GM12873 (cell line): ENCODE results near the gene NUP85.

ENCODE experiments used
- TF ChIP-seq, protein P1 (sequence below): IDR thresholded peaks from 2 replicates; pipeline ENCODE4 v1.5.1; 2012; ENCODE audit warnings: low read depth, mild to moderate bottlenecking, moderate library complexity, low read length, control low read depth; ENCODE audit not compliant: insufficient read depth; ENCODE audit errors: missing control alignments

Gene NUP85

DNA sequence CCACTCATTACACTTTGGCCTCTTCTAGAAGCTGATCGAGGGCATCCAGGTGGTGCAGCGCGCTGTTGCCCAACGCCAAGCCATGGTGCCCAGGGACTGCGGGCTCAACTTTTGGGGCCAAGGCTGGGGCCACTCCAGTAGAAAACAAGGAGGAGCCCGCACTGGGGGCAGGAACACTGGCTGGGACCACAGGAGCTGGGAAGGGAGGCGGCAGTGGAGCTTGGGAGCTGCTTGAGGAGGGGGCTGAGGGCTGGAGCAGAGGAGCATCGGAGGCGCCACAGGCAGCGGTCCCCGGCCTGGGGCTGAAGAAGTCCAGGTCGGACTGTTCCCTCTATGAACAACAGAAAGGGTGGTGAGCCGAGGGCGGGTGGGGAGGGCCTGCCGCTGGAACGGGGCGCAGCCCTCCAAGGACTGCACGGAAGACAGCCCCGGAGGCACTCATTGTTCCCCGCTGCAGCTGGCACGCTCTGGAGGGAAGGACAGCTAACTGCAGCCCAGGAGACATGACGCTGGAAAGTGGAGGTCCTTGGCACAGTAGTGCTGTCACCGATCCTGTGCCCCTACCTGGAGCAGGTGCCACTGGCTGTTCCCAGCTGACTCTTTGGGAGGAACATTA is 34.4 kb downstream of the NUP85 start:
- TF ChIP-seq, protein P1, sequence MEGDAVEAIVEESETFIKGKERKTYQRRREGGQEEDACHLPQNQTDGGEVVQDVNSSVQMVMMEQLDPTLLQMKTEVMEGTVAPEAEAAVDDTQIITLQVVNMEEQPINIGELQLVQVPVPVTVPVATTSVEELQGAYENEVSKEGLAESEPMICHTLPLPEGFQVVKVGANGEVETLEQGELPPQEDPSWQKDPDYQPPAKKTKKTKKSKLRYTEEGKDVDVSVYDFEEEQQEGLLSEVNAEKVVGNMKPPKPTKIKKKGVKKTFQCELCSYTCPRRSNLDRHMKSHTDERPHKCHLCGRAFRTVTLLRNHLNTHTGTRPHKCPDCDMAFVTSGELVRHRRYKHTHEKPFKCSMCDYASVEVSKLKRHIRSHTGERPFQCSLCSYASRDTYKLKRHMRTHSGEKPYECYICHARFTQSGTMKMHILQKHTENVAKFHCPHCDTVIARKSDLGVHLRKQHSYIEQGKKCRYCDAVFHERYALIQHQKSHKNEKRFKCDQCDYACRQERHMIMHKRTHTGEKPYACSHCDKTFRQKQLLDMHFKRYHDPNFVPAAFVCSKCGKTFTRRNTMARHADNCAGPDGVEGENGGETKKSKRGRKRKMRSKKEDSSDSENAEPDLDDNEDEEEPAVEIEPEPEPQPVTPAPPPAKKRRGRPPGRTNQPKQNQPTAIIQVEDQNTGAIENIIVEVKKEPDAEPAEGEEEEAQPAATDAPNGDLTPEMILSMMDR: no peak

DNA sequence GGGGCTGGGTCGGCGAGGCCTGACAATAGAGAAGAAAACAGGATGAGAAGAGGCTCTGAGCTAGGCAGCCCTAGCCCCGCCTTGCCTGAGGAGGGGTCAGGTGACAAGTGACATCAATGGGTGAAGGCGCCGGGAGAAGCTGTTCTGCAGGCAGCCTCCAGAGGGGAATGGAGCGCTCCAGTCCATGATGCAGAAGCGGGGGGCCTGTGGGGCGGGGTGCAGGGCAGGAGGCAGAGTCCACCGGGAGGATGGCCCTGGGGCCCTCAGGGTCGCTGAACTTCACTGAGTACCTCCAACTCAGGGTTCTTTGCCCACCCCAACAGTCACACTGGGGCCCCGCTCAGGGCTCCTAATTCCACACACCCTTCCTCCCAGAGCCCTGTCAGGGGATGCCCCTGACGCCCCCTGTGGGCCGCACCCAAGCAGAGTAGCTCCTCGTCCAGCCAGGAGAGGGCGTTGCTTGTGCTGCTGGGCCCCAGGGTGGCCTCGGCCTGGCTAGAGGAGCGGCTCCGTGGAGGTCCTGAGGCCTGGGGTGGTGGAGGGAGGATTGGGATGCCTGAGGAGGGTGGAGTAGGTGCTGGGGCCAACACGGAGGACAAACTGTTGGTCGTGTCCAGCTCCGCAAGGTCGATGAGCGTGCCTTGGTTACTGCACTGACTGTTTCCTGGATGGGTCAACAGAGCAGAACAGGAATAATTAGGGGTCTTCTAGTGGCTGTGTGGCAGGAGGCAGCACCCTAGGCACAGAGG is 35.1 kb downstream of the NUP85 start:
- TF ChIP-seq, protein P1: peak; percentile 80

DNA sequence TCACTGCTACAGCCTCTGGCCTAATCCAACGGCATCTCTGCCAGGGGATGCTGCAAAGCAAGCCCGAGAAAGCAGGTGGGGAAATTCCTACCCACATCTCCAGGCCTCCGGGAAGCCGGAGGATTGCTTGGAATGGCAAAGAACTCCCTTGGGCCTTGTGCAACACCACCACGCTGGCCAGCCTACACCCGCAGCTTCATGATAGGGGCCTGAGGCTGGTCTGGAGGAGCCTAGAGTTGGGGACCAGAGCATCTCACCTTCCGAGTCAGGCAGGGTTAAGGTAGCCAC is 35.6 kb downstream of the NUP85 start:
- TF ChIP-seq, protein P1: no peak

DNA sequence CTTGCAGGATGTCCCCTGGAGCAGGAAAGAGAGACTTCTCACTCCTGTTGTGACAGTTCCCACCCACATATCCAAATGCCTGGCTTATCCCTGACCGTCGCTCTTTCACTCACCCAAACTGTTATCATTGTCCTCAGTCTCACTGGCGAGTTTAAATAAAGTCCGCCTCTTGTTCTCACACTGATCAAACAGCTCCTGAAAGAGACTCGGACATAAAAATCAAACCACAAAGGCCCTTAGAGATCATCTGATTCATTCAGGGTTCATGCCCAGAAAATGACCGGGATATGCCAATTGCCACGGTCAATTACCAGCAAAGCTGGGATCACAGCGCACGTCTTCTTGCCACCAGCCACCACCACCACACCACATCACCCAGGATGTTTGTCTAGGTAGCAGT is 36.0 kb downstream of the NUP85 start:
- TF ChIP-seq, protein P1: no peak

DNA sequence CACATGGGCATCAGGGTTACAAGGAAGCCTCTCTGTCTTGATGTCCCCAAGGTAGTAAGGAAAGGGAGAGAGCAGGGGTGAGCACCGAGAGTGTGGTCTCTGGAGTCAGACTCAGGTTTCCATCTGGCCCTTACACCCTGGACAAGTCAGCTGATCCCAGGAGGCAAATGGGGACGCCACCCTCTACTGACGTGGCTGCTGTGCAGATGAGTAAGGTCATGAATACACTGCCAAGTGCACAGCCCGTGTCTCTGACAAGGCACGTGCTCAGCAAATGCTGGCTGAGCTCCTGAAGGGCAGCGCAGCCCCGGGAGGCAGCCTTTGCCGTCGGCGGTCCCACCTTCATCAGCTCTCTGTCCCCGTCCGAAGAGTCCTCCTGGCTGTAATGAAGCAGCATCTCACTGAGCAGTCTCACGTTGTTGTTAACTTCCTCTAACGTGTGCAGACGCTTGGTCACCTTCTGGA is 36.5 kb downstream of the NUP85 start:
- TF ChIP-seq, protein P1: no peak

DNA sequence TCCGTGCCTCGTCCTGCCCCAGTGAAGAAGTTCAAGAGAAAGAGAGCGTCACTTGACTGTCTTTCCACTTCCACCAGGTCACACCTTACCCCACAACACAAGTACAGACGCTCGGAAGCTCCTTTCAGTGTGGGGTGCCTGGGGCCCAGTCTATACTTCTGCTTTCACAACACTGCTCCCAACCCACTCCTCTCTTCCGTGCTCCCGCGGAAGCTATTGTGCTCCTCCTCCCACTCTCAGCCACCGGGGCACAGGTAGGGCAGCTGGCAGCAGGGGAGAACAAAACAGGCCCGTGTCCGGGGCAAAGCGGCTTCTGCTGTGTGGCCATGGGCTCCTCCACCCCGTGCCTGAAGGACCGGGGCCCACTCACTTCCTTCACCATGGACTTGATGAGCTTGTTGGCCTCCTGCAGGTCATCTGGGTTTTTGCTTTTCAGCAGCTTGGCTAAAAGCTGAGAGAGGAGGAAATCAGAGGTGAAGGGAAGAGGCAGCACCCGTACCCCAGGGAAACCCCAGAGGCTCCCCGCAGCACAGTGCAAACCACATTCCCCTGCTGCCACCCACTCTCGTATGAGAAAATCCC is 37.1 kb downstream of the NUP85 start:
- TF ChIP-seq, protein P1: no peak

DNA sequence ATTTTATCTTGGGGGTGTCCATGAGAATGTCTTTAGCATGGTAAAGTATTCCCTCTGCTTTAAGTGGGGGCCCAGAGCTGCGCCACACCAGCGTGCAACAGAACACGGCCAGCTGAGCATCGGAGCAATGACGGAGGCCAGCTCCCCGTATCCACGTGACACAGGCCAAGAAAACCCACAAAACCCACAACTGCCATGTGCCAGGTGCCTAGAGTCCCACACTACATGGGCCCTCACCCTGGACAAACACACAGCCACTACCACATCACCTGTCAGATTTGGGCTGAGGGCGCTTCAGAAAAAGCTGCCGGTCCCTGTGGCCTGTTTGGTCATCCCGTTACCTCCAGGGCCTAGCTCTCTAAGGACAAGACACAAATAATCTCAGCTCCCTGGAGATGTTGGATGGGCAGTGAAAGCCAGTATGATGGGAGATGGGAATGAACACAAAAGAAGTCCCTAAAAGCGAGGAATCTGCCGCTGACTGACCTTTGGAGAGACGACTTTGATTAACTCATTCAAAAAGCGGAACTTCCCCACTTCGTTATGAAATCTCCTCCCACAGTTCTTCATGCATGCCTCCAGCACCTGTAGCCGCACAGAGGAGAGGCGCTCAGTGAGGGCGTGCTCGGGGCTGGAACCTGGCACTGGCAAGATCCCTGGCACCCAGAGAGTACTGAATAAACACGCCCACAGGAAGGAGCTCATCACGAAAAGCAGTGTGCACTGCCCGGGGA is 38.8 kb downstream of the NUP85 start:
- TF ChIP-seq, protein P1: no peak
